Hematopoietic multipotent progenitor cell treated with erythropoietin and hydrocortisone succinate and interleukin-3 and kit ligand, for 8 days (in vitro differentiated cells): ENCODE measurements around the gene CORO6.

ENCODE experiments used
- DNase-seq: peaks from one replicate; pipeline ENCODE4 v3.0.0-alpha.2; 2015

Gene CORO6

DNA sequence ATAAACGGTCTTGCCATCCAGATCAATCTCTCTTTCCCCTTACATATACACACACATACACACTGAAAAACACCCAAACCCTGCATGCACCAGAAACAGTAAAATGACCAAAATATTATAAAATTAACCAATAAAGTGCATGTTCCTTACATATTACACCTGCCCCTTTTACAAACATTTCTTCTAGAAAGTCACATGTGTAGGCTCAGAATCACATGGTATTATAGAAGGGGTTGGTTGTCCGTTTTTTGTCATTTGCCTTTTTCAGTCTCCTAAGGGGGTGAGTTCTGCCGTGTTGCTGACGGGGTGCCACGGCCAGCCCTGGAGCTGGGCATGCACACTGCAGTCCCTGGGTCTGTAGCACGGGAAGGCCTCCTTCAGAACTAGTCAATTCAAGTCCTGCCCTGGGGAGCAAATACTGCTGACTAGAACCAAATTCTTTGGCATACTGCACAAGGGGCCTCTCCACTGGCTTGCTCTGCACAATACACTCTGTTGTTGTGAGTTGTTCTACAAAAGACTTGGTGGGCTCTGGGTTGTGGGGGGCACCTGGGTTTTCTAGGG, 8.0 kb upstream of the CORO6 start:
- no peak for DNase-seq

GRCh38 chr17:29629839-29630238, 7.1 kb upstream of the CORO6 start:
- no peak for DNase-seq

- no peak for DNase-seq
Observed at GRCh38 chr17:29628644-29629043, 5.9 kb upstream of the CORO6 start.

DNA sequence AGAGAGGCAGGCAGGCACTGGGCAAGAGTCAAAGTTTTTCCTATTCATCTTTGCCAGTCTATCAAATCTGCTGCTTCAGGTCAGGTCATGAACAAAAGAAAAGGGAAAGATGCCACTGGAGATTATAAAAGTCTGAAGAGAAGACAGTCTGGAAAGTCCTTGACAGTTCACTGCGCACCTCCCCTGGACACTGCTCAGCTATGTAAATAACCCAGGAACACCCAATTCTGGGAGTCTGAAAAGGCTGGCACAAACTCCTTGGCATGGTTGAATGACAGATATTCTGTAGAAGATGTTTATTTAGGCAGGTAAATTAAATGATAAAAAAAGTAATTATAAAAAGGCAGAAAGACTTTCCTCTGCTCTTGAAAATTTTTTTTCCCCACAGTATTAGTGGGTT, 5.2 kb upstream of the CORO6 start:
- DNase-seq: no peak

GRCh38 chr17:29625037-29625750, 2.5 kb upstream of the CORO6 start:
- DNase-seq: peak; percentile 29

DNA sequence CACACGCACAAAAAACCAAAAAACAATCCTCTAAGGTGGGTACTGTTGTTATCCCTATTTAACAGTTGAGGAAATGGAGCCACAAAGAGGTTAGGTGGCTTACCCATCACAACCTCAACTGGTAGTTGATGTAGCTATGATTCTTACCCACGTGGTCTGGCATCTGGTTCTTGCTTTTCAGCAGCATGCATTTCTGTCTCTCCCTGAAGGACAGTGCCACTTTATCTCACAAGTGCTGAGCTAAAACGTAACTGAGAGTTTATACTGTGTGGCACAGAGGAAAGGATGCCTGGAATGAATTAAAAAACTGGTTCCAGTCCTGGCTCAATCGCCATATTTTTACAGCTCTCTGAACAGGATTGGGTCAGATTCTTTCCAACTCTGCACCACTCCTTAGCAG, 1.9 kb upstream of the CORO6 start:
- no peak for DNase-seq

DNA sequence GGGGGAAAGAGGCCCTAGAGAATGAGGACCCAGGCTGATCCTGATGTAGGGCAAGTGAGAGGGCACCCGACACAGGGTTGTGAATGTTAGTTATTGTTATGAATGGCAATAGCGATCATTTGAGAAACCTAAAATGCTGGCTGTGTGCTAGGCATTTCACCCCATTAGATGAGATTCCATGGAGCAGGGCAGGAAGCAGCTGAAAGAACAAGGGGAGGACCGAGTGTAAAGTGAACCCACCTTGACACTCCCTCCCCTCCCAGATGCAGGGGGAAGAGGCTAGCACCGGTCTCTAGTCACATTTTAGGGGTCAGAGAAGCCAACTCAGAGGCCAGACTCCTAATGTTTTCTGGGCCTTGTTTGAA, 553 bp upstream of the CORO6 start:
- no peak for DNase-seq

DNA sequence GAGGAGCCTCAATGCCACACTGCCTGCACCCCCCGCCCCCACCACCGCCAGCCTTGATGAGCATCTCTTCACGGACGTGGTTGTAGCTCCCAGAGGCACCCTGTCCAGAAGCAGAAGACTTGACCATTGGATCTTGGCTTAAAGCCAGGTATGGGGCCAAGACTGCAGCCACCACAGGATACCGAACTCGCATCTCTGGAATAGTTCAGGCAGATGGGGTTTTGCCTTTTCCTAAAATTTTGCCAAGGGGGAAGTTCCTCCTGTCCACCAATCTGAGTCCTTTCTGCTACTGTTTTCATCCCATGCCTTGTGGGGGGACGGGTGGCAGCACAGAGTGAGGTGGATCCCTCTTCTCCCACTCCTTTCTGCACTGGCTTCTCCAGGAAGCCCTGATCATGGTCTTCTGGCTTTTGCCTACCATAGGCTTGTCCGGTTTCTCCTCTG, 939 bp downstream of the CORO6 start:
- DNase-seq: no peak

DNA sequence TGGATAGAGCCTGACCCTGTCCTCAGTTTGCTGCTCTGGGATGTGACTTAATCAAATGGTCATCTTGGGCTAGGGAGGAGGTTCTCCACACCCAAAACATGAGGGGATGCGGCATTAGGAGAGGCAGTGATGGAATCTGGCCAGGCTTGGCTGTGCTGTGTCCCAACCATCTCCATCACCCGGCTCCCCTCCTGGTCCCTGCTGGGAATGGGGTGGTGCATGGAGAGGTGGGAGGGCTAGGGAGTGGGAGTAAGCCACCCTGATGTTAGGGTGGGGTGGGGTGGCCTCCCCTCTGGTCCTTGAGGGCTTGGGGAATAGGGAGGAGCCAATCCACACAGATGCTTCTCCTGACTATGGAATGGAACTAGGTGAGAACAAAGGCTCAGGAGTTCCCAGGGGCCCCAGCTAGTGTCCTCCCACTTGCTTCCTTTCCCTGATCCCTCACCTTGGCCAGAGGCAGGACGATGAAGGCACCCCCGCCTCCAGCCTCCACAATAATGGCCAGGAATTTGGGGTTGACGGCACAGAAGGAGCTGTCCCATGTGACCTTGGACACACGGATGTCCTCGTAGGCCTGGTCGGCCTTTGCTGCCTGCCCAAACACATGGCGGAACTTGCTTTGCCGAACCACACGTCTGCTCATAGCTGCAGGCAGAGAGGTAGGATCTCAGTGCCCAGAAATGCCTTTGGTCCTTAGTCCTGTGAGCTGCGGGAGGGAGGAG, 1.8 kb downstream of the CORO6 start:
- no peak for DNase-seq

DNA sequence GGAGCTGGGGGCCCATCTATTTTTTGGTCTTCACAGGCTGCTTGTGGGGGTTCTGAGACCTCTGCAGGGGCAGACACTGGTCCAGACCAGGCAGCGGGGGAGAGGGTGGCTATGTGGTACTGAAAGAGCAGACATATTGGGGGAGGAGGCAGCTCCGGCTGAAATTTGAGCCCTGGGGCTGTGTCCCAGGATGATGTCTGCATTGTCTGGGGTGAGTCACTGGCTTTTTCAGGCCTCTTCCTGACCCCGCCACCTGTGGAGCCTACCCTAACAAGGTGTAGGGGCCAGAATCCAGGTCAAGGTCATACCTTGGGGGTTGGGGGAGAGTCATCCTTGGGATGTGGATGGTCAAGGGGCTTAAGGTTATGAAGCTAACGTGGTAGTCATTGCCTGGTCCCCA, 2.4 kb downstream of the CORO6 start:
- no peak for DNase-seq

DNA sequence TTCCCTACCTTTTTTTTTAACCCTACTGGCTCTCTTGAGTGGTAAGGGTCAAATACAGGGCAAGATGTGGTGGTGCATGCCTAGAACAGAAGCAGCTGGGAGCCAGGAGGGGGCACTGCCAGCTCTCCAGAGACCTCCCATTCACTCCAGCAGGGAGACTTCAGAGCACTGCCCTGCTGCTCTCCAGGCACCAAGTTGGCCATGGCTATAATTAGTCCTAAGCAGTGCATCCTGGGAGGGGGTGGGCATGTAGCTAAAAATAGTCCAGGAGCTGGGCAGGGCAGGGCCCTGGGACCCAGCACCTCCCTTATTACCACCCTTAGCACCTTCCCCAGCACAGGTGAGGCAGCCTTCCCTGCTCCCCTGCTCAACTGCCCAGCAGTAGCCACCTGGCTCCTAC, 3.5 kb downstream of the CORO6 start:
- peak; percentile 35 for DNase-seq

- DNase-seq: no peak
Observed at GRCh38 chr17:29618272-29619065, 4.2 kb downstream of the CORO6 start.

DNA sequence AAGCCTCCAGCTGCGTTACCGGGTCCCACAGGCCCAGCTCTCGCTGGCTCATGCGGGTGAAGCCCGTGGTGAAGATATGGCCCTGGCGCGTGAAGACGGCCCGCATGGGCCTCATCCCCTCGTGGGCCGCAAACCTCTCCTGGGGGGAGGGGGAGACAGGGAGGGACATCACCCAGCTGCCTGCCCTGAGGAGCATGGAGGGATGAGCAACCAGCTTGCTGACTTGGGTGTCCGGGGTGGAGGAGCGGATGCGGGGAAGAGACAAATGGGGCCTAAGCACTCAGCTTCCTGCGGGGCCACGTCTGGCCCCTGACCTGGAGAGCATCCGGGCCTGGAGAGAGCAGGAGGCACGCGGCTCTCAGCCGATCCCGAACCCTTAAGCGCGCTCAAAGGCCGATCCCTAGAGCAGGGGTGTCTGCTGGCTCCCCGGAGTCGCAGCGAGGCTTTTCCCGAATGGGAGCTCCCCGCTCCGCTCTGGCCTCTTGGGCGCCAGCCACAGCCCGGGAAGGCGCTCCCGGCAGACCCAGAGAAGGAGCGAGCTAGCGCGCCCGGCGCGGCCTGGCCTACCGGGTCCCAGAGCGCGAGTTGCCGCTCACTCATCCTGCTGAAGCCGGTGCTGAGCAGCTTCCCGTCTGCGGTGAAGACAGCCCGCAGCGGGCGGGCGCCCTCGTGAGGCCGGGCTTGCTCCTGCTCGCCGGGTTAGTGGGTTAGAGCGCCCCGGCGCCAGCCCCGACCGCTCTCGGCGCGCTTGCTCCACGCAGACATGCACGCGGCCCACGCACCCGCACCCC, 5.0 kb downstream of the CORO6 start:
- peak; percentile 80 for DNase-seq

DNA sequence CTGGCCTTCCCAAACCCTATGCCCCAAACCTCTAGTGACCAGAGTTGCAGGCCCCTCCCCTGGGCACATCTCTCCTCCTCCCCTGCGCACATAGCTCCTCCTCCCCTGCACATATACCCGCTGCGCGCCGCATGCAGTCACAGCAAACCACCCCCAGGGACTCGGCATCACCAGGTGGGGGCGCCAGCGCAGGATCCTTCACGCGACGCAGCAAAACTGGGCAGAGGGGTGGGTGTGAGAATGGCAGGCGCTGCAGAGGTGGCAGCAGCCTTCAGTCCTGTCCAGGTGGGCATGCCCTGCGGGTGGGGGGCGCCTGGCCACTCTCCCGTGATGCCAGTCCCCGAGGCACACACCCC, 5.6 kb downstream of the CORO6 start:
- DNase-seq: peak; percentile 88

- no peak for DNase-seq
Observed at GRCh38 chr17:29616300-29617048, 6.2 kb downstream of the CORO6 start.

DNA sequence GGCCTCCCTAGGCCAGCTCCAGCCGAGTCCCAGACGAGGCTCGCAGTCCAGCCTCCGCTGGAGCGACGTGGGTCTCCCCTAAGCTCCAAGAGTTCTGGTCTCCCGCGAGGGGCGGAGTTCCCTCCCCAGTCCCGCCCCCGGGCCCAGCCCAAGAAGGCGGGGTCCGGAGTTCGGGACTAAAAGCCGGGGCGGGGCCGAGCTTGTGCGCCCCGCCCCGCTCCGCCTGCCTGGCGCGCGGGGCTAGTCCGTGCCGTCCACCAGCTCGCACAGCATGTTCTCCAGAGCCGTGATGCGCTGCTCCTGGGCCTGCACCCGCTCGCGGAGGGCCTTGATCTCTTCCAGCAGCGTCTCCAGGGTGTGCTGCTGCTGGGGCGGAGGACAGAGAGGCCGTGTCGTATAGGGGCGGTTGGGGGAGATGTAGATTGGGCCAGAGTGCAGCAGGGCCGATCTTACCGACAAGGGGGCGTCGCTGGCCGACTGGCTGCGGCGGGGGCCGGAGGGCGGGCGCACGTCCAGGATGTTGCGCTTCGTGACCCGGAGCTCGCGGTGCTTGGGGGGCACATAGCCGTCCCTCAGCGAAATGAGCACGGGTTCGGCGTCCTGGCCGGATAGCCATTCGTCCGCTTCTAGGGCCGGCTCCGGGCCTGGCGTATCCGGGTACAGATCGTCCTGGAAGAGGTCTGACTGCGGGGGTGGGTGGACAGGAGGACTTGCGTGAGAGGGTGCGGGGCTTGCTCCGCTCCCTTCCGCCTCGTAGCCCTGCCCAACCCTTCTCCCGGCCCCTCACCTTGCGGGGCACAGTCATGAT, 7.0 kb downstream of the CORO6 start:
- peak; percentile 87 for DNase-seq

DNA sequence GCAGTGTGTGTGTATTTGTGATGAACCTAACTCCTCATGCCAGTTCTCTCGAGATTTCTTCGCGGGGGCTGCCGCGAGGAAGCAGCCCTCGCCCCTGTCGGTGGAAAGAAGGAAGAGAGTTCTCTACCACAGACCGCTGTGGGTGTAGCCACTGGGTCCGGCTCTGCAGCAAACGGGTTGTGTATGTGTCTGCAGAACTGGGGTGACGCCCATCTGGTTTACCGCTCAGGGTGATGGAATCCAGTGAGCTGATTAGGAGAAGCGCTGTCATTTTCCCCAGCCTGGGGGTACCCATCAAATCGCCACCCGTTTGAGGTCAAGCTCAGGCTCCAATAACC, 7.7 kb downstream of the CORO6 start:
- DNase-seq: peak; percentile 81

DNA sequence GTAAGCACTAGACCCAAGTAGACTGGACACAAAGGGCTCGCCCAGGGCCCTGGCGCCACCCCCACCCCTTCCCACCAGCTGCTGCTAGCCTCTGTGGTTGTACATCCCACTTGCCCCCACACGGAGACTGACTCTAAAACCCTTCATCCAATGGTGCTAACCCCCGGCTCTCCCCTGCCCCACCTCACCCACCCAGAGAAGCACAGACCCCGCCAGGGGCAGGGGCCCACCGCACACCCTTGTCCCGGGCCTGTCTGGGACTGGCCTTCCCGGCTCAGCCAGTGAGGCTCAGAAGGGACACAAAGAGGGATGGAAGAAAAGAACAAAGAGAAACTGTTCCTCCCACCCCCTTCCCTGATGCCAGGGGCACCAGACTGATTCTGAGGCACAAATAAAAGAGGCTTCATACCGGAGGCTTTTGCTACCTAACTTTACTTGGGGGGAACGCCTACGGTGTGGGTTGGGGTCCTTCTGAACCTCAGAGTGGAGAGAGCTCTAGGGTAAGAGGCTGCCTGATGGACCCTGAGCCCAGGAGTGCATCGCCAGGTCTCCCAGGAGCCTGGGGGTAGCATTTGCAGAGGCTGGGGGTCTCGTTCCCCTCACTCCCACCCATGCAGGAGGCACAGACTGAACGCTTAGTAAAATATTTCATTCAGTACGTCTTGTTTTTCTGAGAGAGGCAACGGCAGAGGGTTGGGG, 8.2 kb downstream of the CORO6 start:
- DNase-seq: no peak

DNA sequence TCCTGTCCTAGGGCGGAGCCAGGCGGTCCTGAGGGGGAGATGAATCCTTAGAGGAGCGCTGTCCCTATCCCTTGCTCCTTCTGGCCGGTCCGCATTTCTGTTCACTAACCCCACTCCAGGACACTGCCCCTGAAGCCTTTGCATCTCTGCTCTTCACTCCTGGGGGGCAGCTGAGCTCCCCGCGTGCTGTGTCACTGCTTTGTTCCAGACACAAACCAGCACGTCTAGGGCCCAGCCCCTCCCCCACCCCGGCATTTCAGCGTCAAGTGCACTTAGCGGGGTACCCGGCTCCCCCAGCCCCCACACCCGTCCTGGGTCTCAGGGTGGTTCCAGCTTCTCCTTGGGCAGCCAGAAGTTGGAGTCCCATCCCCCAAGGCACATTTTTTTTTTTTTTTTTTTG, 8.9 kb downstream of the CORO6 start:
- no peak for DNase-seq

DNA sequence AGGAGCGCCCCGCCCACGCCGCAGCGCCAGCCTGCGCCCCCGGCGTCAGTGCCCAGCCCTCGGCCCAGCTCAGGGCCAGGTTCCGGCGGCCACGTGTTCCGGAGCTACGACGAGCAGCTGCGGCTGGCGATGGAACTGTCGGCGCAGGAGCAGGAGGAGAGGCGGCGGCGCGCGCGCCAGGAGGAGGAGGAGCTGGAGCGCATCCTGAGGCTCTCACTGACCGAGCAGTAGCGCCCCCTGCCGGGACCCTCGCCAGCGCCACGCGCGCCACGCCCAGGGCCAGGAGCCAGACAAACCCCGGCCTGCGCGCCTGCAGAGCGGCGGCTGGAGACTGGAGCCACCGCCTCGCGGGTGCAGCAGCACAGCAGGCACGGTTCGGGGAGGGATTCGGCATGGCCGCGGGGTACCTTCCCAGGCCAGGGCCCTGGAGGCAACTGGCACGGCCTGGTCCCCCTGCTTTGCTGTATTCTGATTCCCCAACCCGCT, 9.3 kb downstream of the CORO6 start:
- peak; percentile 90 for DNase-seq
